GM23248 (cell line): ENCODE results near the gene NHLH2.

Experiments
- EZH2 ChIP-seq: fragments of 200-600 bp; sonication (generic); IDR thresholded peaks from 2 replicates; pipeline ENCODE4 v1.6.1; 2018; ENCODE audit warnings: antibody characterized with exemption, mild to moderate bottlenecking; ENCODE audit not compliant: insufficient read depth, poor library complexity, severe bottlenecking
- EZH2phosphoT487 ChIP-seq: fragments of 200-600 bp; sonication (generic); IDR thresholded peaks from 2 replicates; pipeline ENCODE4 v1.6.1; 2018; ENCODE audit warnings: antibody characterized with exemption, moderate library complexity, mild to moderate bottlenecking, low read depth; ENCODE audit not compliant: insufficient read depth

GRCh38 chr1:115796897-115797296 is 44.0 kb downstream of the NHLH2 start:
- TF ChIP-seq EZH2 (no peak), EZH2phosphoT487 (no peak)
